A549 (cell line): ENCODE measurements around the gene AKR1C8. TPM values are rescaled to one million over a fixed set of nuclear protein-coding genes. Genes with fewer than 3 reads are reported as not detected.

Experiments used
- ATAC-seq, 2 experiments: fragments of 200-7000 bp in 1 of 2; fragments of >200 bp in 1 of 2; cut with Nextera tagmentation in 1 of 2; cut with Tn5 transposase in 1 of 2; 3 replicates each; pipeline versions ENCODE4 v1.8.0 to v1.9.1; 2018 to 2020; ENCODE audit warnings: mild to moderate bottlenecking in 1 of 2, moderate library complexity in 1 of 2
- CTCF ChIA-PET: fragments of 300-600 bp; sonication (Branson Sonifier 250); formaldehyde crosslinking; extraction: SDS; loops from one replicate; lab custom pipeline; 2021; ENCODE audit warnings: antibody characterized with exemption, inconsistent platforms; lab: Yijun Ruan, JAX
- POLR2A ChIA-PET: fragments of 350-600 bp; formaldehyde crosslinking; extraction: SDS; loops from one replicate; lab custom pipeline; 2021; ENCODE audit warnings: antibody characterized with exemption, inconsistent platforms; lab: Yijun Ruan, JAX
- DNase-seq, 2 experiments: peaks; one replicate each; pipeline versions ENCODE4 v3.0.0 to v3.0.0-alpha.2; 2011 to 2016; ENCODE audit warnings: low read depth in 1 of 2, low spot score in 1 of 2
- FAIRE-seq: peaks from 2 replicates; lab custom pipeline; 2011; peaks lifted over from hg19 to GRCh38; lab: Jason Lieb, UNC
- H3K27ac ChIP-seq, 2 experiments: fragments of >200 bp; sonication (Bioruptor Twin); formaldehyde crosslinking; 3 replicates each; pipeline ENCODE4 v1.5.1; 2016 to 2017
- H3K4me1 ChIP-seq: fragments of >200 bp; sonication (Bioruptor Twin); formaldehyde crosslinking; 3 replicates; pipeline ENCODE4 v1.6.1; 2016
- H3K4me2 ChIP-seq: fragments of >200 bp; sonication (Bioruptor Twin); formaldehyde crosslinking; 3 replicates; pipeline ENCODE4 v1.6.1; 2016
- H3K4me3 ChIP-seq: fragments of >200 bp; sonication (Bioruptor Twin); formaldehyde crosslinking; 3 replicates; pipeline ENCODE4 v1.5.1; 2016
- H3K9me3 ChIP-seq: fragments of >200 bp; sonication (Bioruptor Twin); formaldehyde crosslinking; 3 replicates; pipeline ENCODE4 v1.6.1; 2016
- BHLHE40 ChIP-seq: IDR thresholded peaks from 2 replicates; pipeline ENCODE4 v1.6.1; 2012; ENCODE audit warnings: low read depth, low read length, inconsistent platforms
- CBX2 ChIP-seq: fragments of 200-600 bp; sonication (generic); IDR thresholded peaks from 2 replicates; pipeline ENCODE4 v1.6.1; 2016; ENCODE audit warnings: low read depth, mild to moderate bottlenecking, borderline replicate concordance
- CEBPB ChIP-seq, 2 experiments: fragments of >200 bp in 1 of 2; sonication (Bioruptor Twin) in 1 of 2; formaldehyde crosslinking in 1 of 2; IDR thresholded peaks; 2 replicates each; pipeline ENCODE4 v1.6.1; 2012 to 2016
- CHD2 ChIP-seq: fragments of 150-350 bp; IDR thresholded peaks from 2 replicates; pipeline ENCODE4 v1.6.1; 2014; ENCODE audit warnings: low read length; ENCODE audit not compliant: partially characterized antibody
- CHD4 ChIP-seq: fragments of 200-600 bp; sonication (generic); IDR thresholded peaks from 2 replicates; pipeline ENCODE4 v1.6.1; 2016; ENCODE audit warnings: antibody characterized with exemption, mild to moderate bottlenecking, borderline replicate concordance
- EHMT2 ChIP-seq: fragments of 200-600 bp; sonication (generic); IDR thresholded peaks from 2 replicates; pipeline ENCODE4 v1.6.1; 2016; ENCODE audit warnings: antibody characterized with exemption, low read depth, mild to moderate bottlenecking, moderate library complexity
- ESRRA ChIP-seq: fragments of 150-350 bp; IDR thresholded peaks from 2 replicates; pipeline ENCODE4 v1.6.1; 2014; ENCODE audit warnings: mild to moderate bottlenecking, low read length, borderline replicate concordance
- GATA3 ChIP-seq: IDR thresholded peaks from 2 replicates; pipeline ENCODE4 v1.6.1; 2012; ENCODE audit warnings: borderline replicate concordance
- HDAC2 ChIP-seq: fragments of 200-600 bp; sonication (generic); IDR thresholded peaks from 2 replicates; pipeline ENCODE4 v1.6.1; 2016
- HEYL ChIP-seq: fragments of 250-450 bp; sonication (Bioruptor Pico); IDR thresholded peaks from 2 replicates; pipeline ENCODE4 v1.8.0; 2021; ENCODE audit warnings: mild to moderate bottlenecking, moderate library complexity
- HOXB13 ChIP-seq: fragments of 250-450 bp; sonication (Bioruptor Pico); IDR thresholded peaks from 2 replicates; pipeline ENCODE4 v1.5.0; 2020; ENCODE audit warnings: low read depth, mild to moderate bottlenecking, moderate library complexity
- KDM1A ChIP-seq: fragments of 200-600 bp; sonication (generic); IDR thresholded peaks from 2 replicates; pipeline ENCODE4 v1.6.1; 2016; ENCODE audit warnings: low read depth, mild to moderate bottlenecking
- NFE2L2 ChIP-seq: fragments of 150-350 bp; conservative IDR thresholded peaks from 2 replicates; pipeline ENCODE4 v1.6.1; 2014; ENCODE audit warnings: low read length
- NPAS2 ChIP-seq: fragments of 250-450 bp; sonication (Bioruptor Pico); IDR thresholded peaks from 2 replicates; pipeline ENCODE4 v1.8.0; 2022; ENCODE audit warnings: mild to moderate bottlenecking, moderate library complexity, borderline replicate concordance
- NR3C1 ChIP-seq: fragments of >200 bp; sonication (Bioruptor Twin); formaldehyde crosslinking; IDR thresholded peaks from 3 replicates; pipeline ENCODE4 v1.6.1; 2017
- PHF8 ChIP-seq: fragments of 200-600 bp; sonication (generic); IDR thresholded peaks from 2 replicates; pipeline ENCODE4 v1.6.1; 2016; ENCODE audit warnings: low read depth, mild to moderate bottlenecking, antibody characterized with exemption, moderate library complexity, borderline replicate concordance
- POLR2AphosphoS2 ChIP-seq: conservative IDR thresholded peaks from 2 replicates; pipeline ENCODE4 v1.6.1; 2012; ENCODE audit warnings: low read length, improper control_type of control experiment, inconsistent platforms
- RAD21 ChIP-seq, 2 experiments: fragments of >200 bp in 1 of 2; sonication (Bioruptor Twin) in 1 of 2; formaldehyde crosslinking in 1 of 2; IDR thresholded peaks in 1 of 2; conservative IDR thresholded peaks in 1 of 2; 2 replicates in 1 of 2; 3 replicates in 1 of 2; pipeline ENCODE4 v1.6.1; 2012 to 2018; ENCODE audit warnings: inconsistent platforms in 1 of 2
- RARB ChIP-seq: fragments of 250-450 bp; sonication (Bioruptor Pico); IDR thresholded peaks from 2 replicates; pipeline ENCODE4 v1.8.0; 2021; ENCODE audit warnings: mild to moderate bottlenecking, moderate library complexity
- RCOR1 ChIP-seq: fragments of 150-350 bp; IDR thresholded peaks from 2 replicates; pipeline ENCODE4 v1.6.1; 2014; ENCODE audit warnings: antibody characterized with exemption, low read length, low read depth
- SMC3 ChIP-seq: fragments of >200 bp; sonication (Bioruptor Twin); formaldehyde crosslinking; IDR thresholded peaks from 3 replicates; pipeline ENCODE4 v1.6.1; 2018; ENCODE audit warnings: inconsistent platforms
- TFCP2L1 ChIP-seq: fragments of 250-450 bp; sonication (Bioruptor Pico); IDR thresholded peaks from 2 replicates; pipeline ENCODE4 v1.5.0; 2021; ENCODE audit warnings: mild to moderate bottlenecking
- ZFP36 ChIP-seq: fragments of 450-650 bp; IDR thresholded peaks from 2 replicates; pipeline ENCODE4 v1.6.1; 2014; ENCODE audit warnings: borderline replicate concordance; ENCODE audit not compliant: partially characterized antibody
- ZNF302 ChIP-seq: fragments of 250-450 bp; sonication (Bioruptor Pico); IDR thresholded peaks from 2 replicates; pipeline ENCODE4 v1.9.0; 2021; ENCODE audit warnings: inconsistent platforms, mild to moderate bottlenecking, moderate library complexity
- WGBS: methylation state at CpG from one replicate; pipeline ENCODE4 v1.1.6; 2017; ENCODE audit errors: missing lambda C conversion rate; 5-methylcytosine and 5-hydroxymethylcytosine counted together
- polyA plus RNA-seq, 4 experiments: library from polyadenylated mRNA; depleted of rRNA in 3 of 4; stranded (reverse); fragments of >200 nt; fragmentation: RNase III in 1 of 4; extraction: RNeasy Plus Mini Kit Qiagen cat#74134 plus additional on column Dnase treatment in 1 of 4; gene quantifications; 2 replicates in 3 of 4; 3 replicates in 1 of 4; pipeline ENCODE4 v1.2.3, GENCODE V29; 2011 to 2017
- TF ChIP-seq, protein P1 (sequence below): fragments of 250-450 bp; sonication (Bioruptor Pico); IDR thresholded peaks from 2 replicates; pipeline ENCODE4 v1.5.0; 2020; ENCODE audit warnings: low read depth, mild to moderate bottlenecking, moderate library complexity
- TF ChIP-seq, protein P2 (sequence below): IDR thresholded peaks from 2 replicates; pipeline ENCODE4 v1.6.1; 2012
- TF ChIP-seq, protein P3 (sequence below): IDR thresholded peaks from 2 replicates; pipeline ENCODE4 v1.6.1; 2012; ENCODE audit warnings: low read depth, borderline replicate concordance
- TF ChIP-seq, protein P4 (sequence below): fragments of 450-650 bp; IDR thresholded peaks from 2 replicates; pipeline ENCODE4 v1.6.1; 2014; ENCODE audit warnings: antibody characterized with exemption
- TF ChIP-seq, protein P5 (sequence below): fragments of 150-350 bp; IDR thresholded peaks from 2 replicates; pipeline ENCODE4 v1.6.1; 2014; ENCODE audit warnings: low read depth, mild to moderate bottlenecking, low read length
- TF ChIP-seq, protein P6 (sequence below): fragments of 200-600 bp; sonication (generic); IDR thresholded peaks from 2 replicates; pipeline ENCODE4 v1.6.1; 2016; ENCODE audit warnings: antibody characterized with exemption, mild to moderate bottlenecking, moderate library complexity
- TF ChIP-seq, protein P7 (sequence below): fragments of >200 bp; sonication (Bioruptor Twin); formaldehyde crosslinking; IDR thresholded peaks from 2 replicates; pipeline ENCODE4 v1.6.1; 2016
- TF ChIP-seq, protein P8 (sequence below): IDR thresholded peaks from 2 replicates; pipeline ENCODE4 v1.6.1; 2012

The AKR1C8 gene
- polyA plus RNA-seq, 2 of the 4 experiments (the other 2 are of a cell fraction): 0.10 to 0.62 TPM

DNA sequence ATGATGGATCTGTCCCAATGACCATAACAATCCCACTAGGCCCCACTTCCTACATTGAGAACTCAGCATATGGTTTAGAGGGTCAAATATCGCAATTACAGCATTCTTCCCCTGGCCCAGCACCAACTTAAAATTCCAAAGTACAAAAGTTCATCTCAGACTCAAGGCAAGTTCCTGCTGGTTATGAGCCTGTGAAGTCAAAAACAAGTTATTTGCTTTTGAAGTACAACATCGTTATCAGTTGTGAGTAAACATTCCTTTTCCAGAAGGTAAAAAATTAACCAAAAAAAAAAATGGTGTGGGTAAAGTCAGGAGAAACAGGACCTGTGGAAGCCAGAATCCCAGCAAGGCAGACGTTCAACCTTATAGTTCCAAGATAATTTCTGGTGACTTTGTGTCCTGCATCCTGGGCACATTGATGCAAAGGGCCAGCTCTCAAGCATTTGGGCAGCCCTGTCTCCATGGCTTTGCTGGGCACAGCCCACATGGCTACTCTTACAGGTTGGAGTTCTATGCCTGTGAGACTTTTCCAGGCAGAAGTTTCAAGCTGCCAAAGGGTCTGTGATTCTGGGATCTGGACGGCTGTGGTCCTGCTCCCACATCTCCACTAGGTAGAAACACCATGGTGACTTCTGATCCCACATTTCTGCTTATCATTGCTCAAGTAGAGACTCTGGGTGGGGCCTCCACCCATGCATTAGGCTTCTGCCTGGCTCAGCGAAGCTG is 37.5 kb downstream of the AKR1C8 start:
- ChIA-PET POLR2A (no interaction called here), CTCF (no interaction called here)
- peak; percentile 77 to 83 for ATAC-seq
- Histone ChIP-seq H3K9me3 (peaks cover 38% of the 10 kb centered on the region; the same call in 2 of the 3 replicates), H3K4me3 (peak overlapping the region; percentile 18; the same call in 1 of the 3 replicates), H3K27ac (peak overlapping the region; percentile 95 to 99), H3K4me2 (peak overlapping the region; percentile 72), H3K4me1 (peaks cover 38% of the 10 kb centered on the region)
- peak; percentile 94 for FAIRE-seq
- WGBS: 9% methylated on average over 5 of the region's 5 CpGs
- DNase-seq: peak; percentile 15 to 92
- TF ChIP-seq SMC3 (peak; percentile 26; the same call in 1 of the 3 replicates), ESRRA (no peak), CEBPB (IDR thresholded peaks at IDR 0.05) (peak; percentile 38 to 80; a peak in 3 of 4 replicates), KDM1A (no peak), HEYL (CRISPR knock-in tag) (peak; percentile 97), NR3C1 (no peak), EHMT2 (no peak), ZFP36 (no peak), RAD21 (conservative IDR thresholded peaks at IDR 0.05 in 1 of 2, IDR thresholded peaks at IDR 0.05 in 1 of 2) (peak; percentile 41 to 45; a peak in 4 of 5 replicates), ZNF302 (CRISPR knock-in tag) (peak; percentile 93), HDAC2 (no peak), PHF8 (no peak), HOXB13 (peak; percentile 84; the same call in 1 of the 2 replicates), RCOR1 (no peak), POLR2AphosphoS2 (no peak), CHD2 (no peak), RARB (CRISPR knock-in tag) (peak; percentile 86), NPAS2 (CRISPR knock-in tag) (peak; percentile 71), GATA3 (peak; percentile 96), TFCP2L1 (no peak), BHLHE40 (no peak), CBX2 (no peak), CHD4 (no peak), NFE2L2 (no peak)
- TF ChIP-seq, protein P1, sequence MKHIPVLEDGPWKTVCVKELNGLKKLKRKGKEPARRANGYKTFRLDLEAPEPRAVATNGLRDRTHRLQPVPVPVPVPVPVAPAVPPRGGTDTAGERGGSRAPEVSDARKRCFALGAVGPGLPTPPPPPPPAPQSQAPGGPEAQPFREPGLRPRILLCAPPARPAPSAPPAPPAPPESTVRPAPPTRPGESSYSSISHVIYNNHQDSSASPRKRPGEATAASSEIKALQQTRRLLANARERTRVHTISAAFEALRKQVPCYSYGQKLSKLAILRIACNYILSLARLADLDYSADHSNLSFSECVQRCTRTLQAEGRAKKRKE (CRISPR knock-in tag): peak; percentile 60; the same call in 1 of the 2 replicates
- TF ChIP-seq, protein P2, sequence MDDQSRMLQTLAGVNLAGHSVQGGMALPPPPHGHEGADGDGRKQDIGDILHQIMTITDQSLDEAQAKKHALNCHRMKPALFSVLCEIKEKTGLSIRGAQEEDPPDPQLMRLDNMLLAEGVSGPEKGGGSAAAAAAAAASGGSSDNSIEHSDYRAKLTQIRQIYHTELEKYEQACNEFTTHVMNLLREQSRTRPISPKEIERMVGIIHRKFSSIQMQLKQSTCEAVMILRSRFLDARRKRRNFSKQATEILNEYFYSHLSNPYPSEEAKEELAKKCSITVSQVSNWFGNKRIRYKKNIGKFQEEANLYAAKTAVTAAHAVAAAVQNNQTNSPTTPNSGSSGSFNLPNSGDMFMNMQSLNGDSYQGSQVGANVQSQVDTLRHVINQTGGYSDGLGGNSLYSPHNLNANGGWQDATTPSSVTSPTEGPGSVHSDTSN: no peak
- TF ChIP-seq, protein P3, sequence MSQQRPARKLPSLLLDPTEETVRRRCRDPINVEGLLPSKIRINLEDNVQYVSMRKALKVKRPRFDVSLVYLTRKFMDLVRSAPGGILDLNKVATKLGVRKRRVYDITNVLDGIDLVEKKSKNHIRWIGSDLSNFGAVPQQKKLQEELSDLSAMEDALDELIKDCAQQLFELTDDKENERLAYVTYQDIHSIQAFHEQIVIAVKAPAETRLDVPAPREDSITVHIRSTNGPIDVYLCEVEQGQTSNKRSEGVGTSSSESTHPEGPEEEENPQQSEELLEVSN: peak; percentile 54; the same call in 1 of the 2 replicates
- TF ChIP-seq, protein P4, sequence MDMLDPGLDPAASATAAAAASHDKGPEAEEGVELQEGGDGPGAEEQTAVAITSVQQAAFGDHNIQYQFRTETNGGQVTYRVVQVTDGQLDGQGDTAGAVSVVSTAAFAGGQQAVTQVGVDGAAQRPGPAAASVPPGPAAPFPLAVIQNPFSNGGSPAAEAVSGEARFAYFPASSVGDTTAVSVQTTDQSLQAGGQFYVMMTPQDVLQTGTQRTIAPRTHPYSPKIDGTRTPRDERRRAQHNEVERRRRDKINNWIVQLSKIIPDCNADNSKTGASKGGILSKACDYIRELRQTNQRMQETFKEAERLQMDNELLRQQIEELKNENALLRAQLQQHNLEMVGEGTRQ: no peak
- TF ChIP-seq, protein P5, sequence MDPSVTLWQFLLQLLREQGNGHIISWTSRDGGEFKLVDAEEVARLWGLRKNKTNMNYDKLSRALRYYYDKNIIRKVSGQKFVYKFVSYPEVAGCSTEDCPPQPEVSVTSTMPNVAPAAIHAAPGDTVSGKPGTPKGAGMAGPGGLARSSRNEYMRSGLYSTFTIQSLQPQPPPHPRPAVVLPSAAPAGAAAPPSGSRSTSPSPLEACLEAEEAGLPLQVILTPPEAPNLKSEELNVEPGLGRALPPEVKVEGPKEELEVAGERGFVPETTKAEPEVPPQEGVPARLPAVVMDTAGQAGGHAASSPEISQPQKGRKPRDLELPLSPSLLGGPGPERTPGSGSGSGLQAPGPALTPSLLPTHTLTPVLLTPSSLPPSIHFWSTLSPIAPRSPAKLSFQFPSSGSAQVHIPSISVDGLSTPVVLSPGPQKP: no peak
- TF ChIP-seq, protein P6, sequence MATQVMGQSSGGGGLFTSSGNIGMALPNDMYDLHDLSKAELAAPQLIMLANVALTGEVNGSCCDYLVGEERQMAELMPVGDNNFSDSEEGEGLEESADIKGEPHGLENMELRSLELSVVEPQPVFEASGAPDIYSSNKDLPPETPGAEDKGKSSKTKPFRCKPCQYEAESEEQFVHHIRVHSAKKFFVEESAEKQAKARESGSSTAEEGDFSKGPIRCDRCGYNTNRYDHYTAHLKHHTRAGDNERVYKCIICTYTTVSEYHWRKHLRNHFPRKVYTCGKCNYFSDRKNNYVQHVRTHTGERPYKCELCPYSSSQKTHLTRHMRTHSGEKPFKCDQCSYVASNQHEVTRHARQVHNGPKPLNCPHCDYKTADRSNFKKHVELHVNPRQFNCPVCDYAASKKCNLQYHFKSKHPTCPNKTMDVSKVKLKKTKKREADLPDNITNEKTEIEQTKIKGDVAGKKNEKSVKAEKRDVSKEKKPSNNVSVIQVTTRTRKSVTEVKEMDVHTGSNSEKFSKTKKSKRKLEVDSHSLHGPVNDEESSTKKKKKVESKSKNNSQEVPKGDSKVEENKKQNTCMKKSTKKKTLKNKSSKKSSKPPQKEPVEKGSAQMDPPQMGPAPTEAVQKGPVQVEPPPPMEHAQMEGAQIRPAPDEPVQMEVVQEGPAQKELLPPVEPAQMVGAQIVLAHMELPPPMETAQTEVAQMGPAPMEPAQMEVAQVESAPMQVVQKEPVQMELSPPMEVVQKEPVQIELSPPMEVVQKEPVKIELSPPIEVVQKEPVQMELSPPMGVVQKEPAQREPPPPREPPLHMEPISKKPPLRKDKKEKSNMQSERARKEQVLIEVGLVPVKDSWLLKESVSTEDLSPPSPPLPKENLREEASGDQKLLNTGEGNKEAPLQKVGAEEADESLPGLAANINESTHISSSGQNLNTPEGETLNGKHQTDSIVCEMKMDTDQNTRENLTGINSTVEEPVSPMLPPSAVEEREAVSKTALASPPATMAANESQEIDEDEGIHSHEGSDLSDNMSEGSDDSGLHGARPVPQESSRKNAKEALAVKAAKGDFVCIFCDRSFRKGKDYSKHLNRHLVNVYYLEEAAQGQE: no peak
- TF ChIP-seq, protein P7, sequence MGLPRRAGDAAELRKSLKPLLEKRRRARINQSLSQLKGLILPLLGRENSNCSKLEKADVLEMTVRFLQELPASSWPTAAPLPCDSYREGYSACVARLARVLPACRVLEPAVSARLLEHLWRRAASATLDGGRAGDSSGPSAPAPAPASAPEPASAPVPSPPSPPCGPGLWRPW: no peak
- TF ChIP-seq, protein P8, sequence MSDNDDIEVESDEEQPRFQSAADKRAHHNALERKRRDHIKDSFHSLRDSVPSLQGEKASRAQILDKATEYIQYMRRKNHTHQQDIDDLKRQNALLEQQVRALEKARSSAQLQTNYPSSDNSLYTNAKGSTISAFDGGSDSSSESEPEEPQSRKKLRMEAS: peak; percentile 59
